Activated CD4-positive, alpha-beta T cell treated with anti-CD3 and anti-CD28 coated beads, Interleukin-2, amount 10 ng/mL, durations not matched to agents 7 days and 5 days (primary cell): ENCODE data around the gene RSF1. TPM values are rescaled to one million over a fixed set of nuclear protein-coding genes. Genes with fewer than 3 reads are reported as not detected.
A peak's percentile ranks its signal among the peaks of the same experiment; 100 is the strongest.

ENCODE experiments used
- CTCF ChIA-PET: fragments of 350-600 bp; sonication (Branson Sonifier 250); formaldehyde crosslinking; loops from one replicate; lab custom pipeline; 2021; ENCODE audit warnings: antibody characterized with exemption; lab: Charles Lee
- POLR2A ChIA-PET: fragments of 350-600 bp; sonication (Branson Sonifier 250); formaldehyde crosslinking; loops from one replicate; lab custom pipeline; 2021; ENCODE audit warnings: antibody characterized with exemption; lab: Charles Lee
- DNase-seq: peaks from one replicate; pipeline ENCODE4 v3.0.0-alpha.2; 2020
- H3K27ac Mint-ChIP-seq: one replicate; pipeline ENCODE4 v1.8.0; 2021; ENCODE audit warnings: mild to moderate bottlenecking, moderate library complexity, mixed read lengths
- H3K27me3 Mint-ChIP-seq: one replicate; pipeline ENCODE4 v1.8.0; 2021; ENCODE audit warnings: mixed read lengths
- H3K36me3 Mint-ChIP-seq: one replicate; pipeline ENCODE4 v1.8.0; 2021; ENCODE audit warnings: low read depth, mixed read lengths
- H3K4me1 Mint-ChIP-seq: one replicate; pipeline ENCODE4 v1.8.0; 2021; ENCODE audit warnings: mixed read lengths
- H3K4me3 Mint-ChIP-seq: one replicate; pipeline ENCODE4 v1.8.0; 2021; ENCODE audit warnings: mild to moderate bottlenecking, moderate library complexity, mixed read lengths
- H3K9me3 Mint-ChIP-seq: one replicate; pipeline ENCODE4 v1.8.0; 2021; ENCODE audit warnings: mixed read lengths
- total RNA-seq, 2 experiments: library from RNA; stranded (reverse); gene quantifications; one replicate each; pipeline ENCODE4 v1.2.3, GENCODE V29; 2021

RSF1 gene
- total RNA-seq, 2 experiments from 2014 or later: 57.8 to 62.5 TPM

- Mint-ChIP-seq H3K4me1 (no peaks in the 10 kb centered on the region), H3K27ac (no peak overlapping the region), H3K9me3 (no peaks in the 10 kb centered on the region), H3K4me3 (no peak overlapping the region), H3K27me3 (no peaks in the 10 kb centered on the region), H3K36me3 (peaks cover 34% of the 10 kb centered on the region)
- DNase-seq: no peak
- CTCF ChIA-PET: interaction anchor here (0.7 kb wide), 1 partner anchor 18 kb away, joined by 3 read pairs; no protein-coding TSS in a partner anchor
- POLR2A ChIA-PET: no interaction called here
Observed at GRCh38 chr11:77761491-77761890, 59.0 kb downstream of the RSF1 start.

- ChIA-PET POLR2A (no interaction called here), CTCF (no interaction called here)
- Mint-ChIP-seq H3K27ac (no peak overlapping the region), H3K9me3 (no peaks in the 10 kb centered on the region), H3K27me3 (no peaks in the 10 kb centered on the region), H3K4me1 (no peaks in the 10 kb centered on the region), H3K36me3 (peaks cover 43% of the 10 kb centered on the region), H3K4me3 (no peak overlapping the region)
- DNase-seq: no peak
Observed at GRCh38 chr11:77758331-77758730, 62.2 kb downstream of the RSF1 start.

GRCh38 chr11:77753230-77753629 lies 67.3 kb downstream of the RSF1 start:
- no peaks in the 10 kb centered on the region for H3K9me3 Mint-ChIP-seq
- DNase-seq: no peak
- no peaks in the 10 kb centered on the region for H3K27me3 Mint-ChIP-seq
- no peak overlapping the region for H3K4me3 Mint-ChIP-seq
- no peak overlapping the region for H3K27ac Mint-ChIP-seq
- CTCF ChIA-PET: interaction anchor here (1.0 kb wide), 1 partner anchor 167 kb away, joined by 4 read pairs; no protein-coding TSS in a partner anchor
- POLR2A ChIA-PET: no interaction called here
- H3K4me1 Mint-ChIP-seq: no peaks in the 10 kb centered on the region
- peaks cover 30% of the 10 kb centered on the region for H3K36me3 Mint-ChIP-seq

- no peak for DNase-seq
- Mint-ChIP-seq H3K4me3 (no peak overlapping the region), H3K27me3 (no peaks in the 10 kb centered on the region), H3K9me3 (no peaks in the 10 kb centered on the region), H3K4me1 (no peaks in the 10 kb centered on the region), H3K36me3 (peaks cover 25% of the 10 kb centered on the region), H3K27ac (no peak overlapping the region)
- POLR2A ChIA-PET: no interaction called here
- CTCF ChIA-PET: interaction anchor here (1.0 to 1.6 kb wide), 2 partner anchors 41 to 166 kb away, joined by 4 read pairs; no protein-coding TSS in a partner anchor
Observed at GRCh38 chr11:77752516-77752915, 68.0 kb downstream of the RSF1 start.

- Mint-ChIP-seq H3K4me1 (no peaks in the 10 kb centered on the region), H3K27me3 (no peaks in the 10 kb centered on the region), H3K9me3 (no peaks in the 10 kb centered on the region), H3K36me3 (peaks cover 20% of the 10 kb centered on the region), H3K4me3 (no peak overlapping the region), H3K27ac (no peak overlapping the region)
- no peak for DNase-seq
- ChIA-PET CTCF (interaction anchor here (1.1 kb wide), 1 partner anchor 33 kb away, joined by 5 read pairs; no protein-coding TSS in a partner anchor), POLR2A (no interaction called here)
Observed at GRCh38 chr11:77750394-77751156, 69.9 kb downstream of the RSF1 start.

GRCh38 chr11:77749232-77749631 lies 71.3 kb downstream of the RSF1 start:
- no peaks in the 10 kb centered on the region for H3K4me1 Mint-ChIP-seq
- H3K27me3 Mint-ChIP-seq: no peaks in the 10 kb centered on the region
- POLR2A ChIA-PET: no interaction called here

GRCh38 chr11:77748266-77748665 lies 72.3 kb downstream of the RSF1 start:
- H3K27me3 Mint-ChIP-seq: no peaks in the 10 kb centered on the region
- H3K36me3 Mint-ChIP-seq: peaks cover 9% of the 10 kb centered on the region
- H3K9me3 Mint-ChIP-seq: no peaks in the 10 kb centered on the region
- no peak for DNase-seq
- H3K27ac Mint-ChIP-seq: no peak overlapping the region
- no peak overlapping the region for H3K4me3 Mint-ChIP-seq
- ChIA-PET CTCF (interaction anchor here (0.5 to 0.6 kb wide), 2 partner anchors 20 to 756 kb away, joined by 3 read pairs; no protein-coding TSS in a partner anchor), POLR2A (no interaction called here)
- no peaks in the 10 kb centered on the region for H3K4me1 Mint-ChIP-seq

More at GRCh38 chr11:77749232-77749631, 71.3 kb downstream of the RSF1 start:
- CTCF ChIA-PET: no interaction called here
- Mint-ChIP-seq H3K4me3 (no peak overlapping the region), H3K9me3 (no peaks in the 10 kb centered on the region), H3K27ac (no peak overlapping the region), H3K36me3 (peaks cover 17% of the 10 kb centered on the region)
- no peak for DNase-seq

GRCh38 chr11:77747381-77747969 lies 73.0 kb downstream of the RSF1 start:
- Mint-ChIP-seq H3K4me1 (no peaks in the 10 kb centered on the region), H3K36me3 (peaks cover 12% of the 10 kb centered on the region), H3K4me3 (no peak overlapping the region), H3K27ac (no peak overlapping the region), H3K9me3 (no peaks in the 10 kb centered on the region), H3K27me3 (no peaks in the 10 kb centered on the region)
- no peak for DNase-seq
- ChIA-PET CTCF (interaction anchor here (0.6 kb wide), 1 partner anchor 19 kb away, joined by 3 read pairs; no protein-coding TSS in a partner anchor), POLR2A (no interaction called here)

GRCh38 chr11:77736473-77736872 lies 84.0 kb downstream of the RSF1 start:
- Mint-ChIP-seq H3K27me3 (no peaks in the 10 kb centered on the region), H3K4me1 (no peaks in the 10 kb centered on the region), H3K36me3 (peaks cover 56% of the 10 kb centered on the region), H3K27ac (no peak overlapping the region), H3K4me3 (no peak overlapping the region), H3K9me3 (peaks cover 8% of the 10 kb centered on the region)
- no peak for DNase-seq
- POLR2A ChIA-PET: no interaction called here
- CTCF ChIA-PET: no interaction called here

GRCh38 chr11:77734890-77735289 lies 85.6 kb downstream of the RSF1 start:
- POLR2A ChIA-PET: no interaction called here
- CTCF ChIA-PET: no interaction called here
- Mint-ChIP-seq H3K27me3 (no peaks in the 10 kb centered on the region), H3K4me1 (no peaks in the 10 kb centered on the region), H3K27ac (no peak overlapping the region), H3K9me3 (peaks cover 18% of the 10 kb centered on the region), H3K36me3 (peaks cover 62% of the 10 kb centered on the region), H3K4me3 (no peak overlapping the region)
- DNase-seq: no peak

GRCh38 chr11:77732143-77732542 lies 88.4 kb downstream of the RSF1 start:
- CTCF ChIA-PET: interaction anchor here (0.6 kb wide), 1 partner anchor 46 kb away, joined by 3 read pairs; no protein-coding TSS in a partner anchor
- Mint-ChIP-seq H3K27me3 (no peaks in the 10 kb centered on the region), H3K27ac (no peak overlapping the region), H3K9me3 (peaks cover 18% of the 10 kb centered on the region), H3K4me3 (no peak overlapping the region), H3K36me3 (peaks cover 58% of the 10 kb centered on the region), H3K4me1 (no peaks in the 10 kb centered on the region)
- POLR2A ChIA-PET: no interaction called here
- DNase-seq: no peak

GRCh38 chr11:77730789-77731188 lies 89.7 kb downstream of the RSF1 start:
- Mint-ChIP-seq H3K27ac (peak overlapping the region; percentile 7), H3K27me3 (no peaks in the 10 kb centered on the region), H3K4me1 (peaks cover 2% of the 10 kb centered on the region), H3K36me3 (peaks cover 48% of the 10 kb centered on the region), H3K4me3 (no peak overlapping the region), H3K9me3 (peaks cover 15% of the 10 kb centered on the region)
- POLR2A ChIA-PET: no interaction called here
- no peak for DNase-seq
- CTCF ChIA-PET: no interaction called here

GRCh38 chr11:77729063-77729462 lies 91.5 kb downstream of the RSF1 start:
- Mint-ChIP-seq H3K27me3 (no peaks in the 10 kb centered on the region), H3K4me1 (peaks cover 2% of the 10 kb centered on the region), H3K36me3 (peaks cover 46% of the 10 kb centered on the region), H3K4me3 (no peak overlapping the region), H3K9me3 (peaks cover 15% of the 10 kb centered on the region), H3K27ac (no peak overlapping the region)
- CTCF ChIA-PET: no interaction called here
- POLR2A ChIA-PET: no interaction called here
- DNase-seq: no peak
